GM15510 (cell line): ENCODE results near the gene PLTP.

Source experiments
- POLR2A ChIP-seq: IDR thresholded peaks from 3 replicates; pipeline ENCODE4 v1.6.1; 2011; ENCODE audit warnings: borderline replicate concordance; ENCODE audit not compliant: insufficient read length; ENCODE audit errors: extremely low read depth

Gene PLTP, protein sequence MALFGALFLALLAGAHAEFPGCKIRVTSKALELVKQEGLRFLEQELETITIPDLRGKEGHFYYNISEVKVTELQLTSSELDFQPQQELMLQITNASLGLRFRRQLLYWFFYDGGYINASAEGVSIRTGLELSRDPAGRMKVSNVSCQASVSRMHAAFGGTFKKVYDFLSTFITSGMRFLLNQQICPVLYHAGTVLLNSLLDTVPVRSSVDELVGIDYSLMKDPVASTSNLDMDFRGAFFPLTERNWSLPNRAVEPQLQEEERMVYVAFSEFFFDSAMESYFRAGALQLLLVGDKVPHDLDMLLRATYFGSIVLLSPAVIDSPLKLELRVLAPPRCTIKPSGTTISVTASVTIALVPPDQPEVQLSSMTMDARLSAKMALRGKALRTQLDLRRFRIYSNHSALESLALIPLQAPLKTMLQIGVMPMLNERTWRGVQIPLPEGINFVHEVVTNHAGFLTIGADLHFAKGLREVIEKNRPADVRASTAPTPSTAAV

DNA sequence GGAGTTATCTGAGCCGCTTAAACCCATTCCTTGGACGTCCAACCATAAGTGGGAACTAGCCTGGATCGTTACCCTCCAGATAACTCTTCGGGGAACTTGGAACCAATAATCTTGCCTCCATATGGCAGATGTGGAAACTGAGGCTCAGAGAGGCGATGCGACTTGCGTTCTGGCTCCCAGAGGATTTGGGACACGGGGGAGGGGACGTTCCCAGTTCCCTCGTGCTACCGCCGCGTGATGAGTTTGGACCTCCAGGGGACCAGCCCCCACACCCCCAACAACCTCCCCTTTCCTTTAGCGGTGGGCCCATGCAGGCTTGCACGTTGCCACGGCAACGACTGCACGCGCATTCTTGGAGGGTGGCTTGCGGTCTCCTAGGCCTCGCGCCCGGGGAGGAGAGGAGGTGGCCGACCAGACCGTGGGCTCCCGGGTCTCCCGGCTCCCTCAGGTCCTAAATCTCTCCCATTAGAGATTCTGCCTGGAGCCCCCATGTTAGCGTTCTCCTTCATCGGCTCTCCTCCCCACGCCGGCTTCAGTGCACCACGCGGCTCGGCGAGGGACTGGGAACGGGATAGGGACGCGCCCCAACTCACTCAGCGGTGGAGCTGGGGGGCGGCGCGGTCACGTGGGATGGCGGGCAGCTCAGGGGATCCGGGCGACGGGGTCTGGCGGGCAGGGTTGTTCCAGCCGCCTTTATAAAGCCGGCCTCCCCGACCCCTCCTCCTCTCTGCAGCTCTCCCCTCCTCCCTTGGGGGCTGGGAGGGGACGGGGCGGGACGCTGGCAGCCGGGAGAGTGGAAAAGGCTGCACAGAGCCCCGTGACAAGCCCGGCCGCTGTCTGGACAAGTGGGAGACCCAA, at the start of gene PLTP:
TSS of gene PLTP (minus strand) at position 670 of the 858 bp plus-strand sequence. CDS start 703 bp downstream, outside the sequence.
- TF ChIP-seq POLR2A = no peak

DNA sequence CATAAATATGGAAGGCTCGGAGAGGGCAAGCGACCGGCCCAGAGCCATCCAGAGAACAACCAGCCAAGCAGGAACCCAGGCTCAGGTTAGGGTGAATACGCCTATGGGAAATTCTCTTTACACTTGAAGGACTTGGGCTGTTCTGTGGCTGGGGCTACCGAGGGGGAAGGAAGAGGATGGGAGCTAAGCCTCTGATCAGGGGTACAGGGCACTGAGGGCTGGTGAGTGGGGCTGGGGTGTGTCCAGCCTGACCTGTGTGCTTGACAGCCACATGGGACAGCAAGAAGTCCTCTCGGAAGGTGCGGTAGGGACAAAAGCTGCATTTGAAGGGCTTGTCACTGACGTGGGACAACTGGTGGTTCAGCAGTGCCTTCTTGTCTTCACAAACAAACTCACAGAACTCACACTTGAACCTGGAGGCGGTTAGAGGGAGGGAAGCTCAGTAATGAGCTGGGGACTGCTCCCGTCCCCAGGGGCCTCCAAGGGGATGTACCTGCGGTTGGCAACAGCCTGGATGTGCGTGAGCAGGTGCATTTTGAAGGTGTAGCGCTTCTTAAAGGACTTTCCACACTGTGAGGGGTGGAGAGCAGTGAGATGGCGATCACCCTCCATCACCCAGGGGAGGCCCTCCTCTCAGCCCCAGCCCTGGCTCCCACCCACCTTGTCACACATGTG, 48.1 kb upstream of the PLTP start:
- no peak for TF ChIP-seq POLR2A

DNA sequence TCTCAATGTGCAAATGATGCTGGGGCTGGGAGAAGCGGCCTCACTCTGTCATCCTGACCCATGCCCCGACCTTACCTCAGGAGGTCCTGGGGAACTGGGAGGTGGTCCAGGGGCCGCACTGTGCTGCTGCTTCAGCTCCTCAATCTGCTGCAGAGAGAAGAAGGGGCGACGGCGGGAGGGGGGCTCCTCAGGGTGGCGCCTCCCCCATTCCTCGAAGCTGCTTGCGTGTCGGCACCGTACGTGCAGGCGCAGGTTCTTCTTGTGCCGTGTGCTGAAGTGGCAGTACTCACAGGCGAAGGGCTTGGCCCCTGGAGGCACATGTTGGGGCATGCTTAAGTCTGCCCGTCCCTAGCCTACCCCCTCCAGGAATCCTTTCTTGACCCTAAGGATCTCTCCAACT, 47.2 kb upstream of the PLTP start:
- no peak for TF ChIP-seq POLR2A

DNA sequence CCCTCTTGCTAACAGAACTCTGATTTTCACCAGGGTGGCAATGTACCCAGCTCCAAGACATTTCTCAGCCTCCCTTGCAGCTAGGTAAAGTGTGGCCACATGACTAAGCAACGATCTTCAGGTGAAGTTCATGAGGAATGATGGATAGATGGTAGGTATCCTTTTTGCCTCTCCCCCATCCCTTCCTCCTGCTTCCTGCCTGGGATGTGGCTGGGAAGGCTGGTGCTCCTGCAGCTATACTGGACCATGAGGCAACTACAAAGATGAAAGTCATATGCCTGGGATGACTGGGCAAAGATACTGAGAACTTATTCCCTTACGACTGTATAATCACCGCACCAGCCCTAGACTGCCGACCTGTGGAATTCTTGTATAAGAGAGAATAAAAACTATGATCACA, 46.6 kb upstream of the PLTP start:
- no peak for TF ChIP-seq POLR2A

DNA sequence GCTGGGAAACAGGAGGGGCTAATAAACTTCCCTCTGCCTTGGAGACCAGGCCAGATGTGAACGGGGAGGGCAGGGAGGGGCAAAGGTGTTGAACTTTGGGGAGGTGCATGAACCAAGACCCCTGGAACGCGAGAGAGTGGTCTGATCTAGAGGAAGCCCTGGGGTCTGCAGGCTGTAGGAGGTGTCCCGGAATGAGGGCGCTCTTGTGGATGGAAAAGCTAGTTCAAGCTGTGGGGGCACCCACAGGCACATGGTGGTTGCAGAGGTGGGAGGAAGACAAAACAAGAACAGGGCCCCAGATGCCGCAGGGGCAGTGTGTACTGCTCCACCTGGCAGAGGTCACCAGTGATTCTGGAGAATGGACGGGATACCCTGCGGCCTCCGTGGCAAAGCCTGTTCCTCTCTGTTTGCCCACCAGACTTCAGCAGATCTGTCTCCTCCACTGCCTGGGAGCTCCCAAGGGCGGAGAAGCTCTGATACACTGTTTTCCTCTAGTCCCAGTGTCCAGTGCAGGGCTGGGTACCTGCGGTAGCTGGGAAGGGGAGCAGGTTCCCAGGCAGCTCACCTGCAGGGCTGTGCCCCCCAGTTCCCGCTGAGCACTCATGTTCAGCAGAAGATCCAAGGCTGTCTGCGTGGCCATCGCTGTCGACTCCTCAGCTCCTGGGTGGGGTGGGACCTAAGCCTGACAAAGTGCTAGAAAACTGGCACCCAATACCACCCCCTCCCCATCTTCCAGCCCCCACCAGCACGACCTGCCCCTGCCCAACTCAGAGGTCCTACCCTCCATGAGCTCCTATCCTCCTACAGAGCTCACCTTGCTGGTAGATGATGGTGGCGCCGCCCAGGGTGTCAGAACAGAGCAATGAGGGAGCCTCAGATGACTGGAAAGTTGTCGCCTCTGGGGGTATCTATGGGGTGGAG, 45.3 kb upstream of the PLTP start:
- TF ChIP-seq POLR2A = no peak

DNA sequence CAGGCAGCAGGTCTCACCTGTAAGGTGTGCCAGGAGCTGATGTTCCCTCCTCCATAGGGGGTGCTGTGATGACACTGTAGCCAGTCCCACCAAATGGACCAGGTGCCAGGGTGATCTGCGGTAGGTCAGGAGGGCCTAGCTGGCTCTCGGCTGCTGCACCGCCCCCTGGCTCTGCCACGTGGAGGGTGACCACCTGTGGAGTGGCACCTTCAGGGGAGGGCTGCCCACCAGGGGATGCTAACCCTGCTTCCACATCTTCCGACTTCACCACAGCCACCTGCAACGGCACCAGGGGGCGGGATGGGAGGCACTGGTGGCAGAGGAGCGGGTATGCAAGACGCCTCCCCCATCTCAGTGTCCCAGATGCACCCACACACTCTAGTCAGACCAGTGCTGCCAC, 41.7 kb upstream of the PLTP start:
- no peak for TF ChIP-seq POLR2A

DNA sequence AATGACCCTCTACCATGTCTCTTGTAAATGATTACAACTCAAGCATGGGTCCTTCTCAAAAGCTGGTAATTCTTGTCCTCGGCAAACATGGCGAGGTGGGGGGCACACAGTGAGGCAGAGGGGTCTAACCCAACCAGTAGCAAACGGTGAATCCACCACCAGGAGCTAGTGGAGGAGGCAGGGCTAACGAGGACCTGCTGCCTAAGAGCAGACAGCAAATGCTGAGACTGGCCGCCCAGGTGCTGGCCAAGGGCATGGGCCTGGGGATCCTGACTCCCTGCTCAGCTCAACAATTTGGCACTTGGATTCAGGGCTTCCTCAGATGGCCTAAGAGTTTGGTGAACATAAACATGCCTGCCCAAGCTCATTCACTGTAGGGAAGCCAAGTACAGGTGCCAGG, 40.9 kb upstream of the PLTP start:
- no peak for TF ChIP-seq POLR2A

DNA sequence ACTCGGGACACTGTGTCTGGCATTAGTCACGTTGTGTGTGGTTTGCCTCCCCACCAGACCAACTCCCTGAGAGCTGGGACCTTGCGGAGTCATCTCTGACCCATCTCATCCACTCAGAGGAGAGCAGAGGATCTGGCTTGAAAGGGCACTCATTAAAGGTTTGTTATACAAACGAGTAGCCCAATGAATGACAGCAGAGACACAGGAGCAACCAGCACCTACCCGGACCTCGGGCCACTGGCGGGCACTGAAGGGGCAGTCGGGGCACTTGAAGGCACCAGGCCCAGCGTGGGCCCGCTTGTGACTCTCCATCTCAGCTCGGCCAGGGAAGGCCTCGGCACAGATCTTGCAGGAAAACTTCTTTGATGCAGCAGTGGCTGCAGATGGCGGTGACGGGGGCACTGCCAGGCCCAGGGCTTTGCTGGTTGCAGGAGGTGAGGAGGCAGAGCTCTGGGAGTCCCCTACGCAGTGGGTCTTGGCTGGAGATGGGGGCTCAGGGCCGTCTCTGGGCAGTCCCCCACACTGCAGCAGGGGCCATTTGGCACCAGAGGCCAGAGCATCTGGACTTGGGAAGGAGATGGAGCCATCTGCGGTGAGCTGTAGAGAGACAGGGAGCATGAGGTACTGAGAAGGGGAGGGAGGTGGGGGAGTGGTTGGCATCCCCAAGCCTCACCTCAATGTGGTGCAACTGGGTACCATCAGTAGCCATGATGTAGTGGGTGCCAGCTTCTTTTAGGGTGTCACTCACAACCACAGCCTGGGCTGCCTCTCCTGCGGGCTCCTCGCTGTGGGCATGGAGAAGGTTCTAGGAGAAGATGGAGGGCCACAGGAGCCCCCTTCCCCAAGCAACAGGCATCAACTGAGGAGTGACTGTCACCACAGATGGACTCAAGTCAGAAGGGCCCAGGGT, 40.2 kb upstream of the PLTP start:
- no peak for TF ChIP-seq POLR2A

DNA sequence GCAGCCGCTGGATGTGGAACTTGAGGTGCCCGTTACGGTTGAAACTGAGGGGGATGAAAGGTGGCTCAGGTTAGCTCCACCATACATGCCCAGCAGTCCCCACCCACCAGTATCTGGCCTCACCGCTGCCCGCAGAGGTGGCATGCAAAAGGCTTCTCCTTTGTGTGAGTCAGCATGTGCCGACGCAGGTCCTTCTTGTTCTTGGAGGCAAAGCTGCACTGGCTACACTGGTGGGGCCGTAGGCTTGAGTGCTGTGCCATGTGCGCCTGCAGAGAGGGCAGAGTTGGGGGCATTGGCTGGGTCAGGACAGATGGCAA, 38.3 kb upstream of the PLTP start:
- TF ChIP-seq POLR2A = no peak

DNA sequence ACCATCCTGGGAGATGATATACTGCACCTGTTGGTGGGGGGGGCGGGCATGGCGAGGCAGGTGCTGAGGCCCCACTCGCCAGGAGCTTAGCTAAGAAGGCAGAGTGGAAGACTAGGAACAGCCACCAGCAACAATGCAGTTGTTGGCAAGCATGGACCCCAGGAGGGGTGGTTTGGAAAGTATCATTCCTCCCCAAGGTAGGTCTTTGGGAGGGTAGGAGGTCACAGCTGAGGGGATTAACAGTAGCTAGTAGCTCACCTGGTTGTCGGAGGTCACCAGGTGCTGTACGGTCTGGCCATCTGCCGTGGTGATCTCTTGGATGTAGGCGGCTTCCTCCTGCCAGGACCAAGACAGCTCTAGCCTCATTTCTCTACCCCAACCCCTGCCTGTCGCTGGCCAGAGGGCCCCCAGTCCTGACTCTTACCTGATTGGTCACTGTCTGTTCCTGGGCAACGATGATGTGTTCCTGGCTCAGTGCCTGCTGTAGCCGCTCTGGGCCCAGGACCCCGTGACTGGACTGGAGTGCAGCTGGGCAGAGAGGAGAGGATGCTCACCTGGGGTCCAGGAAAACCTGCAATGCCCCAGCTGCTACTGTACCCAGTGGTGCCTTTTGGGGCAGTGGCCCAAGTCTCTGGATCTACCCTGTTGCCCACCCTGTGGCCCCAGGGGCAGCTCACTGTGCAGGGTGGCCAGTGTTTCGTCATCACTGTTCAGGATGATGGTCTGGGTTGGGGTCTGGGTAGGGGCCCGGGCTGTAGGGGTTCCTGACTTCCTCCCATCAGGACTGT, 37.8 kb upstream of the PLTP start:
- TF ChIP-seq POLR2A = no peak

DNA sequence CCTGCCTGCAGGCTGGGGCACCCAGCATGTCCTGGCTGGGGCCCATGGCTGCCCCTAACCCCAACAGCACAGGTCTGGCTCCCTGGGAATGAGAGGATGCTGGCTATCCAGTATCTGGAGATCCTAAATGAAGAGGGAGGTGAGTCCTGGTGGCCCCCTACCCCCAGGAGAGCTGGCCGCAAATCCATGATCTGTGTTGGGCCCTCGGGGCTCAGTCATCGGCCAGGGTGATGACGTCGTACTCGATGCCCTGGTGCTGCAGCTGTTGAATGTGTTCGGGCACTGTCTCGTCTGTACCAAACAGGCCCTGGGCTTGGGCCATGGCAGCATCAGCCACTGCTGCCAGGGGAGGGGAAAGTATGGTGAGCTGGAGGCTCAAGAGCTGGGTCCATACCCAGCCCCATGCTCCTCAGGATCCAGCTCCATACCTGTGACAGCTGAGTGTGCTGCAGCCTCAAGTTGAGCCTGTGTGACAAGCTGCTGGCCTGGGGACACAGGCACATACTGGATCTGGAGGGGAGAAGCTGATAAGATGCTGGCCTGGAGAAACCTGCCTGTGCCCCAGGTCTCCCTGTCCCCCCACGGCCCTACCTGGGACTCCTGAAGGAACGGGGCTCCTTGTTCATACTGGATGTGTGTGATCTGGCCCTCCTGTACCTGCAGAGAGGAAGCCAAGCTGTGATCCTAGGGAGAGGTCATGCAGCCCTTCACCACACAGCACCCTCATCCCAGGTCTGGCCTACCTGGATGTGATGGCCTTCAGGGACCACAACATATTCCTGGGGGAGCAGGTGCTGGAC, 37.0 kb upstream of the PLTP start:
- no peak for TF ChIP-seq POLR2A
